Measurements from ENCODE around the gene ATP6V0A1. TPM values are rescaled to one million over a fixed set of nuclear protein-coding genes. Genes with fewer than 3 reads are reported as not detected.
"Not testable (repeated sequence)": the region's sequence is repeated elsewhere in the genome, so short reads cannot be mapped to it uniquely, and the experiment has no call there.

The ATP6V0A1 gene
- 18.8 TPM for polyA plus RNA-seq (2013, experiment 1 of 2; ENCODE audit: insufficient read length)
- 24.2 TPM for polyA plus RNA-seq (2013, experiment 2 of 2; ENCODE audit: insufficient read length)

DNA sequence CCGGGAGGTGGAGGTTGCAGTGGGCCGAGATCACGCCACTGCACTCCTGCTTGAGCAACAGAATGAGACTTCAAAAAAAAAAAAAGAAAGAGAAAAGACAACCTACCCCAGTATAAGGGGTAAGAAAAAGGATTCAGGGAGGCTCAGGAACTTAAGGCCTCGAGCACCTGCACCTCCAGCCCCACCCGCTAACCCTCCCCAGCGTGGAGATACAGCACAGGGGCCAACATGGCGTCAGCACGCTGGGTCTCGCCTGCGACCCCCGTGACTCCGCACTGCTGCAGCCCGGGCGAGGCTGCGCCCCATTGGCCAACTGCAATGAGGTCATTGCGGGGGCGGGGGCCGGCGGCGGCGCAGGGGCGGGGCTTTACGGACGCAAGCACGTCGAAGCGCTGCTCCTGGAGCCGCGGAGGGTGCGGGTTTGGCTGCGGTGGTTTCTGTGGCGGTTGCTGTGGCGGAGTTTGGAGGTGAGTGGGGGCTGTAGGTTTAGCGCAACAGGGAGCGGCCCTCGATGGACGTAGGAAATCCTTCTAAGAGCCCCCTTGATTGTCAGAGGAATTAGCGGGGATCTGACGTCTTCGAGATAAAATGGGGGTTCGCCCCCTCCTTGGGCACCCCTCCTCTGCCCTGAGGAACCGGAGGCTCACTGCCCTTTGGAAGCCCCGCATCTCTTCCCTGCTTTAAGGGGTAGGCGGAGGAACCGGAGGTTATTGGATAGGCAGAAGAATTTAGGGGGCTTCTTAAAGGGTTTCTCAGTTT, at the start of gene ATP6V0A1:
Gene ATP6V0A1 (plus strand): TSS at position 382 of the 759 bp plus-strand sequence. CDS start 2,017 bp downstream, outside the sequence.
- peak; percentile 82 for DNase-seq

DNA sequence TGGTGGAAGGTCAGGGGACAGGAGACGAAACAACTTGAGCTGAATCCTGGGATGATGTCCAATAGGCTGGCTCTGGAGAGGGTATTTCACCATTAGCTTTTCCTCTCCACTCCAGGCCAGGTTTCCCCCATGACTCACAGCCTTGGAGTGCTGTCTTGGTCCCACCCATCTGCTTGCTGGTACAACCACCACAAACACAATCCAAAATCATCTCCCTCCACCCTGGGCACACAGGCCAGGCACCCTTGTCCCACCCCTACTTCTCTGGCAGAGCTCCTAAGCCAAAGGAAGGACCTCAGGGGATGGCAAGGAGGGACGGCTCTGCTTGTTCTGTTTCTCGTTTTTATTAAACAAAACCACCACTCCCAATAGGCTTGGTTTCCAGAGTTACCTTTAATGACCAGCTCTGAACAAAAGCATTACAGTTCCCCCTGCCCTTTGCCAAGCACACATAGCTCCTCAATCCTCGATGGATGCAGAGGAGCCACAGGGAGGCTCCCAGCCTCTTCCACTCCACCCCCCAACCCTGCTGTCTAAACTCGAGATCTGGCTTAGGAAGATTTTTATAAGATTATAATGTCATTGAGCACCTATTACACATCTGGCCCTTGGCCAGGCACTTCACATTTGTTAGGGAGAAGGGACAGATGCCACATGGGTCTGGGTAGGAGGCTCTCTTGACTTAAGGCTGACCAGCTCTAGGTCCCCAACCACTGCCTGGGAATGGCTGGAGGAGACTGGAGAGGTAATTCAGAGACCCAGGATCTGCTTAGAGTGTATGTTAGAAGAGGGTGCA, 49.0 kb upstream of the ATP6V0A1 start:
- peak; percentile 88 for DNase-seq

DNA sequence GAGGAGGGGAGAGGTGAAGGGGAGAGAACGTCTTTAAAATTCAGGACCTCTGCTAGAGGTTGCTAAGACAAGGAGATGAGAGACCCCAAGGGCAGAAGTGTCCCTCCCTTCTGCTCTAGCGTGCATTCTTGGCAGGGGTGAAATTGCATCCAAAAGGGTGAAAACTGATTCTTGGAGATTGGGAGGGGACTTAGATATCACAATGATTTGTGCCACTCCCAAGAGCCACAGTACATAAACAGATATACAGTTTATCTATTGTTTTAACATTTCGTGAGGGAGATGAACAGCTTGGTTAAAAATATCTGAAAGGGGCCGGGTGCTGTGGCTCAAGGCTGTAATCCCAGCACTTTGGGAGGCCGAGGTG, 48.4 kb upstream of the ATP6V0A1 start:
- no peak for DNase-seq

DNA sequence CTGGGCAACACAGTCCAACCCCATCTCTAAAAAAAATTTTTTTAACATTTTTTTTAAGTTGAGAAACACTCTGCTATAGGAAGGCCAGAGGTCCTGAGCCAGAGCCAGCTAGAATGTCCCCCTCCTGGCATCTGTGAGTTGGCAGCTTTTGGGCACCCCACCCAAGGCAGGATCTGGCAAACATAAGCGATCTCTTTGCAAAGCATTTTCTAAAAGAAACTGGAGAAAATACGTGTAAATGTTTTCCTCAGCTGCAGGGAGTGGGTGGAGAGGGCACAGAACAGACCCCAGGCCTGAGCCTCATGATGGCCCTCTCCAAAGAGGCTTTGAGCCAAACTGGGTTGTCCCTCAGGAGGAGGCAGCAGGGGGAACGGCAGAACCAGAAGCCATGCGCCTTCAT, 47.3 kb upstream of the ATP6V0A1 start:
- no peak for DNase-seq

DNA sequence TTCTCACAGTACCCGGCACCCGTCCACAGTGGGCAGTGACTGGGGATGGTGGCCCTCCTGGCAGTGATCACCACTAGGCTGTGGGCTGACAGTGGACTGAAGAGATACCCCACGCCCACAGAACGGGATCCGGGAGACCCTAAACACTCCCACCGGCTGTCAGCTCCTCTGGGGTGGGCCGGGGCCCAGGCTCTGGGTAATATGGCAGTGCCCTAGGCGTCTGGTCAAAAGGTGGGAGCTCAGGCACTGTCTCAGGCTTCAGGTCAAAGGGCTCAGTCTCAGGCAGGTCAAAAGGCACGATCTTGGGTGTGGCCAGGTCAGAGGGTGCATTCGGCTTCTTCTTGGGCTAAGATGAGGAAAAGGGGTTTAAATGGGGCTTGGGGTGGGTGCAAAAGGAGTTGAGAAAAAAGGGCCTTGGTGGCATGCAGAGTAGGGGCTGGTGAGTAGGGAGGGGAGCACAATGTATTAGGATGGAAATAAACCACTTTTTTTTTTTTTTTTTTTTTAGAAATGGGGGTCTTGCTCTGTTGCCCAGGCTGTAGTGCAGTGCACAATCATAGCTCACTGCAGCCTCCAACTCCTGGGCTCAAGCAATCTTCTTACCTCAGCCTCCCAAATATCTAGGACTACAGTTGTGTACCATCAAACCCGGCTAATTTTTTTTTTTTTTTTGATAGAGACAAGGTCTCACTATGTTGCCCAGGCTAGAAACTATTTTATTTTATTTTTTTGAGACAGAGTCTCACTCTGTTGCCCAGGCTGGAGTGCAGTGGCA, 46.6 kb upstream of the ATP6V0A1 start:
- DNase-seq, result no peak

DNA sequence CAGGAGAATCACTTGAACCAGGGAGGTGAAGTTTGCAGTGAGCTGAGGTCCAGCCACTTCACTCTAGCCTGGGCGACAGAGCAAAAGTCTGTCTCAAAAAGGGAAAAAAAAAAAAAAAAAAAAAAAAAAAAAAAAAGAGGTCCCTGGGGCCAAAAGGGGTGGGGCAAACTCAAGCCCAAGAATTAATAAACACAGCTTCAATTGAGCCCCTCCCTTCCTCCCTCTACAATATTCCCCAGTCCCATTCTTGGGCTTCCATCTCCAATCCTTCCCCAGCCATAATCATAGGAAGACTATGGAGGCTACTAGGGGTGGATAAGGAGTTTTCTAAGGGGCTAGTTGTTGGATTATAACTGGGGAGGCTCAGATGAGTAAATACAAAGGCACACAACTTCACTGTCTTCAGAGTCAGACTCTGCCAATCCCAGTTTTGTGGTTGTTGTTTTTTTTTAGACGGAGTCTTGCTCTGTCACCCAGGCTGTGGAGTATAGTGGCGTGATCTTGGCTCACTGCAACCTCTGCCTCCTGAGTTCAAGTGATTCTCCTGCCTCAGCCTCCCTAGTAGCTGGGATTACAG, 45.1 kb upstream of the ATP6V0A1 start:
- DNase-seq, result no peak

DNA sequence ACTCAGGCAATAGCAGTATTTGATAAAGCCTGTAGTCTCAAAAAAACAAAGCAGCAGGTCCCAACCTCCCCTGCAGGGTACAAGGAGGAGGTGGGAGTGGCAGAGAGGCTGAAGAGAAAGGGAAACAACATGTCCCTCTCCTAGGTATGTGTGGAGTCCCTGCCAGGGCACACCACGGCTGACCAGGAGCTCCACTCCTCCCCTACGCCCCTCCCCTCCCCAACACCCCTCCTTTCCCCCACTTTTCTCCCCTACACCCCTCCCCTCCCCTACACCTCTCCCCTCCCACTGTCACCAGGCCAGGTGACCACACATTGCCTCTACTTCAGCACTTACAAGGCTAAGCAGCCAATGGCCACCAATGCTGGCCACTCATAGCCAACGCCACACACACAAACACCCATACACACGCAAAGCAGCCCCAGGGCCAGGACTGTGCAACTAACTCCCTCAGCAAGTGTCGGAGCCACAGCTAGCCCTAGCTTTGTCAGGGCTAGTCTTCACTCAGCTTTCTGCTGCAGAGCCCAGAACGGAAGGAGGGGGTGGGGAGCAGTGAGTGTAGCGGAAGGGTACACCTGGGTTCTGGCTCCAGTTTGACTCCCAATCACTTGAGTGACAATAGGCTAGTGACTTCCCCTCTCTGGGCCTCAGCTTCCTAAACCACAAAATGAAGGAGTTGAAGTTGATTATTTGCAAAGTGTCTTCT, 43.8 kb upstream of the ATP6V0A1 start:
- no peak for DNase-seq

DNA sequence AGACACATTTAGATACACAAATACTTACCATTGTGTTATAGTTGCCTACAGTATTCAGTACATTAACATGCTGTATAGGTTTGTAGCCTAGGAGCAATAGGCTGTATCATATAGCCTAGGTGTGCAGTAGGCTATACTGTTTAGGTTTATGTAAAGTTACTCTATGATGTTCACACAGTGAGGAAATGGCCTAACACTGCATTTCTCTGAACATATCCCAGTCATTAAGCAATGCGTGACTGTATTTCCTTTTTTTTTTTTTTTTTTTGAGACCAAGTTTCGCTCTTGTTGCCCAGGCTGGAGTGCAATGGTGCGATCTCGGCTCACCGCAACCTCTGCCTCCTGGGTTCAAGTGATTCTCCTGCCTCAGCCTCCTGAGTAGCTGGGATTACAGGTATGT, 40.7 kb upstream of the ATP6V0A1 start:
- DNase-seq, result not testable (repeated sequence)

DNA sequence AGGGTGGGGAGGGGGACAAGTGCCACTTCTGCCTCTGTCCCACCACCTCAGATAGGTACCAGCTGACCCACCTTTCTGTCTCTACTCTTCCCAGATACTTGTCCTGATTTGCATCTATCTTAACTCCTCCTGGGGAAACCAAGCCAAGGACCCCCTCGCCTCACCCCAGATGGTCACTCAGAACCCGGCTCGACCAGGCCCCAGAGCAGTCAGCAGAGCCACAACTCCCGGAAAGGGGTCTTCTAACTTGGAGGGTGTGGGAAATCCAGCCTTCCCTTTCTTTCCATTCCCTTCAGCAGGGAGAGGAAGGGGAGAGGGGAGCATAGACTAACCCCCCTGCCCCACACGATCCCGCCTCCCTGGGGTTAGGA, 37.6 kb upstream of the ATP6V0A1 start:
- DNase-seq, result no peak

DNA sequence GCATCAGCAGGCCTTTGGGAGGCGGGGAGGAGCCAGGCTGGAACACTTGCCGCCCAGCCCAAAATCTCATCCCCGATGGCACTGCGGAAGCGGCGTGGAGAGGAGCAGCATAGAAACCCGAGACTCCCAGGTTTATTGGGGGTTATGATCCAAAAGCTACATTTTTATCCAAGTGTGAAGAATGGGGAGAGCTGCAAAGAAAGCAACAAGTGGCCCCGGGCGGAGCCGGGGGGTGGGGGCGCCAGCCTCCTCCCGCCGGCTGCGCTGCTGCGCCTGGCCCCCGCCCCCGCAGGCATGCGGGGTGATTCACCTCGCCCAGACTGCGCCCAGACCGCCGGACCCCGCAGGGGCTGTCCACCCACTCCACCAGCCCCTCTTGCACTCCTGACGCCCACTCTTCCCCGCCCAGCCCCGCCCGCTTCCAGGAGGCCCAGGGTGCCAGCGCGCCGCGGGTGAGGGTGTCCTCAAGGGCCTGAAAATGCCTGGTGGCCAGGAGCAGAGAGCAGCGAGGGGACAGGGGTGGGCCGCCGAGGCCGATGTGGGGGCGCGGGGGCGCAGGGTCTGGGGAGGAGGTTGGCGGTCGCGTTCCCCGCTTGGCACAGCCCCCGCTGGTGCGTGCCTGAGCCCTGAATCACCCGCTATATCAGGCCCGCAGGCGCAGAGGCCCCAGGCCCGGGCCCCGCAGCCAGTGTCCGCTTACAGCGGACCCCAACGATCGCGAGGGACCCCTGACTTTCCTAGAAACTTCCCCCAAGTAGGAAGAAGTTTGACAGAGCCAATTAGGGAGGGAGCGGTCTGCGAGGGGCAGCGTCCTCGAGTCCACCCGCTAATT, 37.0 kb upstream of the ATP6V0A1 start:
- DNase-seq, result peak; percentile 80

DNA sequence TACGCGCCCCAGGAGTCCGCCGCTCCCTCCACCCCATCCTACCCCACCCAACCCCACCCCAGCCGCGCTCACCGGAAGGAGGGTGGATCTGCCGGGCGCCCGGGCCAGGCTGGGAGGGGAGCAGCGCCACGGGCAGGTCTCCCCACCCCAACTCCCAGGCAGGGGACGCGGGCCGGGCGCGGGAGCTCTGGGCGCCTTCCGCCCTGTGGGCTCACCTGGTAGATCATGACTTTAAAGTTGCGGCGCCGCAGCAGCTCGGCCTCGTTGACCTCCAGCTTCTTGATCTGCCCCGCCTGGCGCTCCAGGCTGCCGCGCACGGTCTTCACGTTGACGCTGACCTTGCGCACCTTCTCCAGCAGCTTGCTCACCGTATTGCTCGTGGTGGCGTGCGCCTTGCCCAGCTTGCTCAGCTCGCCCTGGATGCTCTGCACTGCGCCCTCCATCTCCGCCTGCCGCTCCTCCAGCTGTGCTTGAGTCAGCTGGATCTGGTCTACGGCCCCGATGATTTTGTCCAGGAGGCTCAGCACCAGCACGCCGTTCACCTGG, 36.2 kb upstream of the ATP6V0A1 start:
- DNase-seq, result no peak

DNA sequence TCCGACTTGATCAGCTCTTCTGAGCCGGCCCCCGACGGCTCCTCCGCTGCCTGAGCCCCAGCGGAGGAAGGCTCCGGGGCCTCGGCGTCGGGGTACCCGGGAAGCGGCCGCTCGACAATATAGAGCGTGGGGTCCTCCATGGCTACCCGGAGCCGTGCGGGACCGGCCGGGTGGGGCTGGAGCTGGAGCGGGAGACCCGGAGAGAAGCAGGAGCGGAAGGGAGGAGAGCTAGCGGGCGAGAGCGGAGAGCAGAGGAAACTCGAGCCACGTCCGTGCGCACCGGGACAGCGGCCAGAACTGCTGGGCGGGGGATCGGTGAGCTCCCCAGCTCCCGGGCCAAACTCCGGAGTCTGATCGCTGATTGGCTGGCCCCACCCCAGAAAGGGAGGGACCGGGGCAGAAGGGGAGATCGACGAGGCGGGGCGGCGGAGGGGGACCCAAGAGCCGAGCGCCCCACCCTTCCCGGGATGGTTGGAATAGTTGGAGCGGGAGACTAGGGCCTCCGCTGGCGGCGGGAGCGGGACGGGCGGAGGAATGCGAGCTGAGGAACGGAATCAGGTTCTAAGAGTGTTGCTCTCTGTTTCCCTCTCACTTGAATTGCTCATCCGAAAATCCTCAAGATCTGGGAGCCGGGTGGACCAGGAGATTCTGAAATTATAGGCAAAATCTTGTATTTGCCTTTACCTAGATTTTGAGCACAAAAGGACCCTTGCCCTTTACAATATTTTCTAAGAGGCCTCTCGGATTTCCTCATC, 35.5 kb upstream of the ATP6V0A1 start, which contains the start of gene CAVIN1:
Gene CAVIN1 (minus strand): TSS at position 299 of the 755 bp plus-strand sequence. CDS start 159 bp downstream, at position 140.
- DNase-seq, result peak; percentile 99

DNA sequence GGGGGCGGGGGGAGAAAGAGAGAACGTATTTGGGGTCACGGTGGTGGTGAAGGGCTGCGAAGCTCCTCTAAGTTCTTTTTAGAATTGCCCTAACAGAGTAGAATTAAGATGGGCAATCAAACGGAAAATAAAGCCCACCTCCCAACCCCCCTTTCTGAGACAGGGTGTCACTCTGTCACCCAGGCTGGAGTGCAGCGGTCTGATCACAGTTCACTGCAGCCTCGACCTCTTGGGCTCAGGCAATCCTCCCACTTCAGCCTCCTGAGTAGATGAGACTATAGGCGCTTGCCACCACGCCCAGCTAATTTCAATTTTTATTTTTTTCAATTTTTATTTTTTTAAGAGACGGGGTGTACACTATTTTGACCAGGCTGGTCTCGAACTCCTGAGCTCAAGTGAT, 34.9 kb upstream of the ATP6V0A1 start:
- DNase-seq, result no peak

DNA sequence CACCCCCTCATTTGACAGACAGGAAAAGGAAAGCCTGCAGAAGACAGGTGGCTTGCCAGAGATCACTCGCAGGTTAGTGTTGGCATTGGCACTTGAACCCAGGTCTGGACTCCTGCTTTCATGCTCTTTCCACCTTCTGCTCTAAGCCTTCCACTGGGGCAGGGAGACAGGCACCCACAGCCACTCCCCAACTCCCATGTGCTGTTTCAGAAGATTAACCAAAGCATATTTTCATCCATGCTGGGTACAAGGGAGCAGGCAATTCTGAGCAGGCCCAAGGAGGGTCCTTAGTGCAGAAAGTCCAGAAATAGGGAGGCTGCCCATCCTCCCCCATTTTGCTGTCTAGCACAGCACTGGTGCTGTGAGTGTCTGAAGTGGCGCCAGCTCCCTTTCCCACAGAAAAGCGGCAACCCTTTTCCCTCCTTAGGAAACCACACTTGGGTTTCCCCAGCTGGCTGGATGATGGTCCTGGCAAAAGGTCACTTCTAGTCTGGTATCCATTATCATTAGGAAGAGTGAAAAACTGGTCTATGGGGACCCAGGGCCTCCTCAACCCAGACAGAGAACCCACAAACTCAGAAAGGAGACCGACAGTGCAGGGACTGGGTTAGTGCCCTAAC, 33.6 kb upstream of the ATP6V0A1 start:
- no peak for DNase-seq

DNA sequence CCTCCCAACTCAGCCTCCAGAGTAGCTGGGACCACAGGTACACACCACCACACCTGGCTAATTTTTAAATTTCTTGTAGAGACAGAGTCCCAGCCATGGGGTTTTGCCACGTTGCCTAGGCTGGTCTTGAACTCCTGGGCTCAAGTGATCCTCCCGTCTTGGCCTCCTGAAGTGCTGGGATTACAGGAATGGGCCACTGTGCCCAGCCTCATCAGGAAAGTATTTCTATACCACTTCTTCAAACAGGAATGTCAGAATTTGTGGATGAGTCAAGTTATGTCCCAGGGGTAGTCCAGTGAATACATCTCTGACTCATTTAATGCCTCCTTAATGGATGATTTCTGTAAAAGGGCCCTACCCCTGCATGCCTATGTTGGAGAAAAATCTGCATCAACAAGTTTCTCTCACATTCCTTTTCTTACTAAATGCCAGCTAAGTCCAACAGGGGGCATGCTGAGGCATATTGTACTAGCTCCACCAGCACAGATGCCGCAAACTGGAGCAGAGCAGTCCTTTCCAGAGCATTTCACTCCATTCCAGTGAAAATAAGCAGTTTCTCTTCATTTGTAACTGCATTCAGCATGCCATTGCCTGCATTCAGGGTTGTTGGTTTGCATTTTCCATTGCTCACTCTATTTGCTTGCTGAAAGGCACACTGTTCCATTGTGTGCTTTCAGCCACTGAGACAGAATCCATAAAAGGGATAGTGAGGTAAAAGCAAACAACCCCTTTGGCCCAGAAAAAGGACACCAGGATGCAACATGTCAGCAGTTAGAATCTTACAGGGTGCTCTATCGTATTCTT, 30.3 kb upstream of the ATP6V0A1 start:
- peak; percentile 100 for DNase-seq

DNA sequence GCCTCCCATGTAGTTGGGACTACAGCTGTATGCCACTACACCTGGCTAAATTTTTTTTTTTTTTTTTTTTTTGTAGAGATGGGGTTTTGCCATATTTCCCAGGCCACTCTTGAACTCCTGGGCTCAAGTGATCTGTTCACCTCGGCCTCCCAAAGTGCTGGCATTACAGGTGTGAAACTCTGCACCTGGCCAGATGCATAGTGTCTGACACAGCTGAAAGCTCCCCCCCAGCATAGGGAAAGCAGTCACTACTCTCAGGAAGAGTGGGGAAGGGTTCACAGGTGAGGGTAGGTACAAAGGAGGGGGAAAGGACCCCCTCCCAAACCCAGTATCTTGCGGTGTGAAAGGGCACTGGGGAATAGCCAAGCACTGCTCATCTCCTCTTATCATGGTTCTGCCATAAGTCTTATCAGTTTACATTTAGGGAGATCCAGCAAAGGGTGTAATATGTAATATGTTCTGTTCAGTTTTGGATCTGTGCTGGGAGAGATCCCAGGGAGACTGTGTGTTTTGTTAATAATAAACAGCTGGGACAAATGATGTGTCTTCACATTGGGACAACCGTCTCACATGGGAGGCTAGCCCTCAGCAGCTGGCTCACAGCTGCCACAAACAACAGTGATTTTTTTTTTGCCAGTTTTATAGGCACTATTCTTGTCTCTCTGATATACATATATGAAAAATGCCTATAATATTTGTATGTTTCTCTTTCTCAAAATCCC, 28.8 kb upstream of the ATP6V0A1 start:
- no peak for DNase-seq

DNA sequence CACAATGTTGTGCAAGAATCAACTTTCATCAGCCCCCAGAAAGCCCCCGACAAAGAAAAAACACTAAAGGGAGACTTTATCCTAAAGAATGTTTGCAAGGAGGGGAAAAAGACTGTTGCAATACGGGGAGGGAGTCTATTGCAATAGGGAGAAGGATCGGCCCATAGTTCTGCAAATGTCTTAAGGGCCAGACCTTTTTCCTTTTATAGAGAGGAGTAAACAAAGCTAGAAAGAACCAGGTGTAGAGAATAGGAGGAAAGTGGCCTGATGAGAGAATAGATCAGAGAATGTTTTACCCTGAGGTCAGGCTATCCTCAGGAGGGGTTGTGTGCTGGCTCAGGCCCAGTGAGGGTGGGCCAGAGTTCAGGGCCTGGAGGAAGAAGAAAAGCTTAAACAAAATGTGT, 26.9 kb upstream of the ATP6V0A1 start:
- no peak for DNase-seq

DNA sequence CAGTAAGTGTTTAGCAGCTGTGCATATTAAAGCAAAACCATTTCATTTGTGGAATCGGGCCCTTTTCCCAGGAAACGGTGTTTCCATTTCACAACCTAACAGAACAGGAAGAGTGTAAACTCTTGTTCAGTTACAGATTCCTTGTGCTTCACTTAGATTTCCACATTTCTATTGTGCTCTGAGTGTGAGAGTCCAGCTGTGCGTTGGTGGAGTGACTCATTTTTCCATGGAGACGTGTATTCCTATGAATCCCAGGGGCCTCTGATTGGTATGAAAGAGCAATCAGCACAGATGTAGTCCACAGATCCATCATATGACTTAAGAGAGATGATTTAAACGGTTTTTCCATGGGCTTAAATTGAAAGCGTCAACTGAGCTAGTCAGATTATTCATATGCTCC, 22.3 kb upstream of the ATP6V0A1 start:
- peak; percentile 96 for DNase-seq
